ENCODE data around the gene HDAC2.
"Not testable (repeated sequence)": the region's sequence is repeated elsewhere in the genome, so short reads cannot be mapped to it uniquely, and the experiment has no call there.

Gene HDAC2

GRCh38 chr6:113970805-113971676 lies at the start of gene HDAC2:
HDAC2 (minus strand) TSS chr6:113971148; CDS start chr6:113970908, 240 bp downstream.
- DNase-seq (ENCODE audit: low spot score), result peak; percentile 85
- Histone ChIP-seq H3K4me3 (peak within 1 kb of the TSS; percentile 89), H3K27ac (peak within 1 kb of the TSS; percentile 79 to 92)
- TF ChIP-seq, protein P1, sequence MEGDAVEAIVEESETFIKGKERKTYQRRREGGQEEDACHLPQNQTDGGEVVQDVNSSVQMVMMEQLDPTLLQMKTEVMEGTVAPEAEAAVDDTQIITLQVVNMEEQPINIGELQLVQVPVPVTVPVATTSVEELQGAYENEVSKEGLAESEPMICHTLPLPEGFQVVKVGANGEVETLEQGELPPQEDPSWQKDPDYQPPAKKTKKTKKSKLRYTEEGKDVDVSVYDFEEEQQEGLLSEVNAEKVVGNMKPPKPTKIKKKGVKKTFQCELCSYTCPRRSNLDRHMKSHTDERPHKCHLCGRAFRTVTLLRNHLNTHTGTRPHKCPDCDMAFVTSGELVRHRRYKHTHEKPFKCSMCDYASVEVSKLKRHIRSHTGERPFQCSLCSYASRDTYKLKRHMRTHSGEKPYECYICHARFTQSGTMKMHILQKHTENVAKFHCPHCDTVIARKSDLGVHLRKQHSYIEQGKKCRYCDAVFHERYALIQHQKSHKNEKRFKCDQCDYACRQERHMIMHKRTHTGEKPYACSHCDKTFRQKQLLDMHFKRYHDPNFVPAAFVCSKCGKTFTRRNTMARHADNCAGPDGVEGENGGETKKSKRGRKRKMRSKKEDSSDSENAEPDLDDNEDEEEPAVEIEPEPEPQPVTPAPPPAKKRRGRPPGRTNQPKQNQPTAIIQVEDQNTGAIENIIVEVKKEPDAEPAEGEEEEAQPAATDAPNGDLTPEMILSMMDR (IDR thresholded peaks at IDR 0.05), result no peak

- TF ChIP-seq, protein P1 (IDR thresholded peaks at IDR 0.05), result no peak
- Histone ChIP-seq H3K4me3 (no peak overlapping the region), H3K27ac (no peak overlapping the region)
- no peak for DNase-seq (ENCODE audit: low spot score)
Observed at GRCh38 chr6:114020196-114020595, 49.2 kb upstream of the HDAC2 start.

GRCh38 chr6:114017146-114017545 lies 46.2 kb upstream of the HDAC2 start:
- not testable (repeated sequence) for DNase-seq (ENCODE audit: low spot score); H3K27ac ChIP-seq; H3K4me3 ChIP-seq

DNA sequence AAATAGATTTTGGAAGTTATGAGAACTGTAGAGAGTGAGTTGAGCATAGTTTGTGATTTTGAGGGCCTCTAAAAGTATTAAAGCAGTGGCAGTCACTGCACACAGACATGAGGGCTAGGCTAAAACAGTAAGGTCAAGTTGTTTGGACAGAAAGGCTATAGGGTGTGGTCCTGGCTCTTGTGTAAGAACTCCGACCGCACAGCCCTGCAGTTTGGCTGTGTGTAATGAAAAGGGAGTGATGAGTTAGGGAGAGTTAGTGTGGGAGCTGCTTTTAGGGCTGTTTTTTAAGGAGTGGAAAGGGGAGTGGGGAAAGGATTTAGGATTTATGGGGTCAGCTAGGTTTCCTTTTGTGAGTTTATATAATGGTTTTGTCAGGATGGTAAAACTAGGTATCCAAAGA lies 43.2 kb upstream of the HDAC2 start:
- not testable (repeated sequence) for H3K27ac ChIP-seq; H3K4me3 ChIP-seq; DNase-seq (ENCODE audit: low spot score)

DNA sequence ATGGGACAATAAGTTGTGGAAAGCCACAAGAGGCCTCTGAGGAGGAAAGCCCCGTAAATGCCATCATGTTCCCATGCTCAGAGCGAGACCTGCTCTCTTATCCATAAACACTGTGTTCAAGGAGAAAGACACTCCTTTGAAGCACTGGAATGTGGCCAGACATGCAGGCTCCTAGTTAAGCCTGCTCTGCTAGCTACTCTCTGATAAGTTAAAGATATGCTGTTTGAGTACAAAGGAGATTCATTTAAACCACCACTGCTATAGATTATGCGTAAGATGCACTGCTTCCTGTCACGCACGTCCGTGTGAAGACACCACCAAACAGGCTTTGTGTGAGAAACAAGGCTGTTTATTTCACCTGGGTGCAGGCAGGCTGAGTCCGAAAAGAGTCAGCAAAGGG lies 40.5 kb upstream of the HDAC2 start:
- H3K27ac ChIP-seq; H3K4me3 ChIP-seq; DNase-seq (ENCODE audit: low spot score): not testable (repeated sequence)

DNA sequence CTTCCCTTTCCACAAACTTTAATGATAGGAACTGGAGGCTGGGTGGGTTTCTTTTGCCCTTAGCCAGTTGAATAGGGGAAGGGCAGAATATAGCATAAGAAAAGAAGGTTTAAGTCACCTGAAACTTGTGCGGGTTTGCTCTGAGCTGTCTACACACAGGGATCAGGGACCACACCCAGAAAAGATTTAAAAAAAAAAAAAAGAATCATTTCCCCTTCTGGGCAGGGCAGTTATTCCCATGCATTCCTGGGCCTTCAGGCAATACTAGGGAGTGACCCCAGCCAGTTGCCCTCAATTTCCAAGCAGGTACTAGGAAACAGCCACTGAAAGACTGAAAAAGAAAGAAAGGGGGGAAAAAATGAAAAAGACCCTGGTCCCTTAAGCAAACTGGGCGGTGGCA lies 39.6 kb upstream of the HDAC2 start:
- H3K4me3 ChIP-seq, result no peak overlapping the region
- TF ChIP-seq, protein P1 (IDR thresholded peaks at IDR 0.05), result no peak
- H3K27ac ChIP-seq, result no peak overlapping the region
- DNase-seq (ENCODE audit: low spot score), result no peak

DNA sequence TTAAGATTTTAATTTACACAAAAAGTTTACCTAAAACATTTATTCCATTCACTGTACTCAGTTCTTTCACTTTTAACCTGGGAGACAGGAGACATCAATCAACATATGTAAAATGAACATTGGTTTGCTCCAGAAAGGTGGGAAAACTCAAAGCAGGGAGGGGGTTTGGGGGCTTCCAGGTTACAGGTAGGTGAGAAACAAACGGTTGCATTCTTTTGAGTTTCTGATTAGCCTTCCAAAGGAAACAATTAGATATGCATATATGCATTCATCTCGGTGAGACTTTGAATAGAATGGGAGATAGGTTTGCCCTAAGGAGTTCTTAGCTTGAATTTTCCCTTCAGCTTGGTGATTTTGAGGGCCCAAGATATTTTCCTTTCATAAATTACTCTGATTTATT lies 38.2 kb upstream of the HDAC2 start:
- DNase-seq (ENCODE audit: low spot score), result no peak

GRCh38 chr6:114008331-114008730 lies 37.4 kb upstream of the HDAC2 start:
- H3K4me3 ChIP-seq, result no peak overlapping the region
- TF ChIP-seq, protein P1 (IDR thresholded peaks at IDR 0.05), result no peak
- no peak overlapping the region for H3K27ac ChIP-seq
- DNase-seq (ENCODE audit: low spot score), result no peak

More for the DNA sequence above, 38.2 kb upstream of the HDAC2 start:
- H3K27ac ChIP-seq, result no peak overlapping the region
- TF ChIP-seq, protein P1 (IDR thresholded peaks at IDR 0.05), result no peak
- H3K4me3 ChIP-seq, result no peak overlapping the region

Measured in coronary artery (tissue), 2 donors.